Type B pancreatic cell (in vitro differentiated cells): ENCODE data around the gene OBSCN. TPM values are rescaled to one million over a fixed set of nuclear protein-coding genes. Genes with fewer than 3 reads are reported as not detected.

Experiments used
- DNase-seq: peaks from one replicate; pipeline ENCODE4 v3.0.0; 2021; ENCODE audit warnings: mixed read lengths; ENCODE audit not compliant: unreplicated experiment; ENCODE audit errors: extremely low spot score
- H3K27ac Mint-ChIP-seq: 2 replicates; pipeline ENCODE4 v1.8.0; 2021; ENCODE audit warnings: mild to moderate bottlenecking, mixed read lengths
- H3K27me3 Mint-ChIP-seq: 2 replicates; pipeline ENCODE4 v1.8.0; 2021; ENCODE audit warnings: mixed read lengths
- H3K36me3 Mint-ChIP-seq: 2 replicates; pipeline ENCODE4 v1.8.0; 2021; ENCODE audit warnings: mixed read lengths
- H3K4me1 Mint-ChIP-seq: one replicate; pipeline ENCODE4 v1.8.0; 2021; ENCODE audit warnings: mixed read lengths; ENCODE audit not compliant: unreplicated experiment
- H3K4me3 Mint-ChIP-seq: 2 replicates; pipeline ENCODE4 v1.8.0; 2021; ENCODE audit warnings: mild to moderate bottlenecking, mixed read lengths
- H3K9me3 Mint-ChIP-seq: 2 replicates; pipeline ENCODE4 v1.8.0; 2021; ENCODE audit warnings: mixed read lengths
- CTCF ChIP-seq: fragments of 200-600 bp; sonication (generic); conservative IDR thresholded peaks from 2 replicates; pipeline ENCODE4 v1.5.0; 2021; ENCODE audit warnings: antibody characterized with exemption, mild to moderate bottlenecking
- total RNA-seq: library from RNA; stranded (reverse); gene quantifications from 2 replicates; pipeline ENCODE4 v1.2.1, GENCODE V29; 2021; ENCODE audit warnings: low replicate concordance

Gene OBSCN
- total RNA-seq, 1 donor from 2014 or later, result 48.9 TPM

GRCh38 chr1:228348708-228349467 lies 141.0 kb downstream of the OBSCN start:
- H3K4me1 Mint-ChIP-seq, result no peaks in the 10 kb centered on the region
- H3K27ac Mint-ChIP-seq, result no peak overlapping the region
- no peak for DNase-seq
- H3K27me3 Mint-ChIP-seq, result no peaks in the 10 kb centered on the region
- H3K9me3 Mint-ChIP-seq, result no peaks in the 10 kb centered on the region
- H3K36me3 Mint-ChIP-seq, result peaks cover 5% of the 10 kb centered on the region
- no peak for TF ChIP-seq CTCF
- no peak overlapping the region for H3K4me3 Mint-ChIP-seq

GRCh38 chr1:228349701-228350171 lies 141.9 kb downstream of the OBSCN start:
- TF ChIP-seq CTCF, result no peak
- H3K27me3 Mint-ChIP-seq, result no peaks in the 10 kb centered on the region
- no peaks in the 10 kb centered on the region for H3K4me1 Mint-ChIP-seq
- H3K36me3 Mint-ChIP-seq, result no peaks in the 10 kb centered on the region
- H3K9me3 Mint-ChIP-seq, result no peaks in the 10 kb centered on the region
- no peak overlapping the region for H3K27ac Mint-ChIP-seq
- no peak for DNase-seq
- H3K4me3 Mint-ChIP-seq, result no peak overlapping the region

- no peak overlapping the region for H3K27ac Mint-ChIP-seq
- H3K4me3 Mint-ChIP-seq, result no peak overlapping the region
- no peak for TF ChIP-seq CTCF
- no peaks in the 10 kb centered on the region for H3K36me3 Mint-ChIP-seq
- H3K9me3 Mint-ChIP-seq, result no peaks in the 10 kb centered on the region
- H3K27me3 Mint-ChIP-seq, result no peaks in the 10 kb centered on the region
- DNase-seq, result no peak
- H3K4me1 Mint-ChIP-seq, result no peaks in the 10 kb centered on the region
Measured at GRCh38 chr1:228350179-228350742, 142.4 kb downstream of the OBSCN start.

GRCh38 chr1:228350831-228351781 lies 143.3 kb downstream of the OBSCN start:
- TF ChIP-seq CTCF, result no peak
- no peak for DNase-seq
- Mint-ChIP-seq H3K27ac (no peak overlapping the region), H3K4me3 (no peak overlapping the region), H3K27me3 (no peaks in the 10 kb centered on the region), H3K36me3 (no peaks in the 10 kb centered on the region), H3K9me3 (no peaks in the 10 kb centered on the region), H3K4me1 (no peaks in the 10 kb centered on the region)

- Mint-ChIP-seq H3K4me3 (no peak overlapping the region), H3K27ac (no peak overlapping the region), H3K9me3 (no peaks in the 10 kb centered on the region), H3K36me3 (no peaks in the 10 kb centered on the region), H3K27me3 (no peaks in the 10 kb centered on the region), H3K4me1 (no peaks in the 10 kb centered on the region)
- no peak for TF ChIP-seq CTCF
- no peak for DNase-seq
Measured at GRCh38 chr1:228351850-228352249, 144.0 kb downstream of the OBSCN start.
